ENCODE results near the gene SRSF1. TPM values are rescaled to one million over a fixed set of nuclear protein-coding genes. Genes with fewer than 3 reads are reported as not detected.
"Not testable (repeated sequence)": the region's sequence is repeated elsewhere in the genome, so short reads cannot be mapped to it uniquely, and the experiment has no call there.

Gene SRSF1
- total RNA-seq = 415 and 532 TPM in 2 replicates

- peak; percentile 99 for DNase-seq
Measured at GRCh38 chr17:58006924-58007780, at the start of gene SRSF1. TSS of gene SRSF1 (minus strand) at chr17:58007246. CDS start at chr17:58007137, 109 bp downstream.

- DNase-seq = no peak
Measured at GRCh38 chr17:58056476-58056875, 49.4 kb upstream of the SRSF1 start.

GRCh38 chr17:58054641-58055040, 47.6 kb upstream of the SRSF1 start:
- DNase-seq = no peak

GRCh38 chr17:58052945-58053715, 46.1 kb upstream of the SRSF1 start:
- DNase-seq = no peak

- DNase-seq = no peak
Measured at GRCh38 chr17:58052407-58052806, 45.4 kb upstream of the SRSF1 start.

- DNase-seq = no peak
Measured at GRCh38 chr17:58051468-58051867, 44.4 kb upstream of the SRSF1 start.

- no peak for DNase-seq
Measured at GRCh38 chr17:58050966-58051365, 43.9 kb upstream of the SRSF1 start.

GRCh38 chr17:58049533-58049932, 42.5 kb upstream of the SRSF1 start:
- DNase-seq = no peak

GRCh38 chr17:58047376-58048150, 40.5 kb upstream of the SRSF1 start:
- no peak for DNase-seq

- no peak for DNase-seq
Measured at GRCh38 chr17:58046239-58047094, 39.4 kb upstream of the SRSF1 start.

- not testable (repeated sequence) for DNase-seq
Measured at GRCh38 chr17:58044256-58044655, 37.2 kb upstream of the SRSF1 start.

GRCh38 chr17:58043221-58044181, 36.5 kb upstream of the SRSF1 start:
- DNase-seq = no peak

GRCh38 chr17:58041161-58041560, 34.1 kb upstream of the SRSF1 start:
- DNase-seq = no peak

GRCh38 chr17:58040386-58040785, 33.3 kb upstream of the SRSF1 start:
- no peak for DNase-seq

GRCh38 chr17:58039975-58040374, 32.9 kb upstream of the SRSF1 start:
- no peak for DNase-seq

GRCh38 chr17:58032691-58033415, 25.8 kb upstream of the SRSF1 start:
- no peak for DNase-seq

- DNase-seq = no peak
Measured at GRCh38 chr17:58028578-58028977, 21.5 kb upstream of the SRSF1 start.

- no peak for DNase-seq
Measured at GRCh38 chr17:58020401-58020800, 13.4 kb upstream of the SRSF1 start.

GRCh38 chr17:58019521-58019920, 12.5 kb upstream of the SRSF1 start:
- DNase-seq = no peak

GRCh38 chr17:58019039-58019438, 12.0 kb upstream of the SRSF1 start:
- DNase-seq = no peak

Data from dermis blood vessel endothelial cell (primary cell).